GM12878 (cell line): Measurements from ENCODE around the gene PLAAT3. TPM values are rescaled to one million over a fixed set of nuclear protein-coding genes. Genes with fewer than 3 reads are reported as not detected.

Source experiments
- ATAC-seq: fragments of 200-7000 bp; cut with Tn5 transposase; 3 replicates; pipeline ENCODE4 v1.9.1; 2020; ENCODE audit warnings: mild to moderate bottlenecking, moderate library complexity
- BruUV-seq: library from RNA; stranded (reverse); fragments of 400-500 nt; replicated peaks from 2 replicates; lab custom pipeline; 2021; lab: Mats Ljungman, UMichigan
- CTCF ChIA-PET: fragments of 300-600 bp; sonication (Branson Sonifier 250); formaldehyde crosslinking; extraction: SDS; loops from one replicate; lab custom pipeline; 2021; ENCODE audit warnings: inconsistent platforms; lab: Yijun Ruan, JAX
- POLR2A ChIA-PET: fragments of 350-600 bp; formaldehyde crosslinking; extraction: SDS; loops from one replicate; lab custom pipeline; 2021; ENCODE audit warnings: inconsistent platforms; lab: Charles Lee
- RAD21 ChIA-PET: fragments of 300-600 bp; sonication (Branson Sonifier 250); formaldehyde crosslinking; loops from one replicate; lab custom pipeline; 2023; ENCODE audit warnings: antibody characterized with exemption; ENCODE audit not compliant: unreplicated experiment; lab: Charles Lee
- SMC1A ChIA-PET: fragments of 300-600 bp; sonication (Branson Sonifier 250); formaldehyde crosslinking; loops from one replicate; lab custom pipeline; 2023; ENCODE audit not compliant: unreplicated experiment, uncharacterized antibody; lab: Charles Lee
- DNase-seq: peaks from one replicate; pipeline ENCODE4 v3.0.0-alpha.2; 2011; ENCODE audit warnings: low read depth, low spot score
- FAIRE-seq: peaks from 3 replicates; lab custom pipeline; 2011; peaks lifted over from hg19 to GRCh38; lab: Jason Lieb, UNC
- H2AFZ ChIP-seq: 2 replicates; pipeline ENCODE4 v1.6.0; 2011; ENCODE audit warnings: low read depth, low read length, control low read depth; ENCODE audit not compliant: control insufficient read depth
- H3K27ac ChIP-seq: 2 replicates; pipeline ENCODE4 v1.5.1; 2011; ENCODE audit warnings: control low read depth; ENCODE audit not compliant: control insufficient read depth, insufficient read depth
- H3K27me3 ChIP-seq, 2 experiments: replicated peaks in 1 of 2; 2 replicates each; pipeline versions ENCODE4 v1.6.0 to v1.6.1; 2011; ENCODE audit warnings: low read length in 1 of 2; ENCODE audit not compliant: control insufficient read depth in 2 of 2, insufficient read depth in 2 of 2
- H3K36me3 ChIP-seq, 2 experiments: 2 replicates each; pipeline ENCODE4 v1.5.1; 2011; ENCODE audit warnings: low read length in 1 of 2; ENCODE audit not compliant: control insufficient read depth in 2 of 2, insufficient read depth in 2 of 2
- H3K4me1 ChIP-seq: 2 replicates; pipeline ENCODE4 v1.6.1; 2011; ENCODE audit warnings: mild to moderate bottlenecking, low read length, moderate library complexity, mixed read lengths; ENCODE audit not compliant: control insufficient read depth, insufficient read depth
- H3K4me2 ChIP-seq: 2 replicates; pipeline ENCODE4 v1.6.0; 2011; ENCODE audit warnings: control low read depth; ENCODE audit not compliant: control insufficient read depth, insufficient read depth
- H3K4me3 ChIP-seq: fragments of 200-600 bp; sonication (generic); 2 replicates; pipeline ENCODE4 v1.5.1; 2016
- H3K79me2 ChIP-seq: 2 replicates; pipeline ENCODE4 v1.6.0; 2011; ENCODE audit warnings: low read length; ENCODE audit not compliant: control insufficient read depth, insufficient read depth
- H3K9ac ChIP-seq: 2 replicates; pipeline ENCODE4 v1.8.0; 2011; ENCODE audit warnings: low read length, control low read depth, mixed read lengths; ENCODE audit not compliant: control insufficient read depth, insufficient read depth
- H3K9me3 ChIP-seq: replicated peaks from 3 replicates; pipeline ENCODE4 v1.5.1; 2011; ENCODE audit warnings: mild to moderate bottlenecking, low read length; ENCODE audit not compliant: control insufficient read depth, insufficient read depth
- H4K20me1 ChIP-seq: 2 replicates; pipeline ENCODE4 v1.6.0; 2011; ENCODE audit not compliant: control insufficient read depth, insufficient read depth
- ATF7 ChIP-seq: fragments of 450-650 bp; IDR thresholded peaks from 2 replicates; pipeline ENCODE4 v1.6.1; 2016; ENCODE audit warnings: low read depth, mild to moderate bottlenecking
- BCL11A ChIP-seq: IDR thresholded peaks from 2 replicates; pipeline ENCODE4 v1.6.1; 2011; ENCODE audit warnings: low read depth, low read length
- BHLHE40 ChIP-seq, 2 experiments: fragments of 450-650 bp in 1 of 2; IDR thresholded peaks; 2 replicates each; pipeline ENCODE4 v1.6.1; 2011 to 2017; ENCODE audit warnings: low read depth in 2 of 2, borderline replicate concordance in 1 of 2, improper control_type of control experiment in 1 of 2, low read length in 1 of 2, mild to moderate bottlenecking in 1 of 2
- CBX3 ChIP-seq: fragments of 200-600 bp; sonication (generic); IDR thresholded peaks from 2 replicates; pipeline ENCODE4 v1.6.1; 2016; ENCODE audit warnings: low read depth, borderline replicate concordance
- EED ChIP-seq: sonication (generic); IDR thresholded peaks from 2 replicates; pipeline ENCODE4 v1.6.1; 2016; ENCODE audit warnings: antibody characterized with exemption, low read depth
- FOXM1 ChIP-seq: IDR thresholded peaks from 2 replicates; pipeline ENCODE4 v1.6.1; 2012; ENCODE audit warnings: low read depth, mild to moderate bottlenecking, inconsistent platforms, low read length, moderate library complexity
- JUNB ChIP-seq: IDR thresholded peaks from 2 replicates; pipeline ENCODE4 v1.6.1; 2016; ENCODE audit warnings: antibody characterized with exemption, mild to moderate bottlenecking
- JUND ChIP-seq: IDR thresholded peaks from 2 replicates; pipeline ENCODE4 v1.6.1; 2012; ENCODE audit warnings: low read depth, mild to moderate bottlenecking, low read length, improper control_type of control experiment, moderate library complexity
- KLF5 ChIP-seq: fragments of 450-650 bp; IDR thresholded peaks from 2 replicates; pipeline ENCODE4 v1.6.1; 2014; ENCODE audit warnings: mild to moderate bottlenecking; ENCODE audit not compliant: partially characterized antibody
- NBN ChIP-seq: fragments of 450-650 bp; IDR thresholded peaks from 2 replicates; pipeline ENCODE4 v1.6.1; 2016
- PAX5 ChIP-seq: IDR thresholded peaks from 2 replicates; pipeline ENCODE4 v1.6.1; 2011; ENCODE audit warnings: low read depth, low read length, borderline replicate concordance
- SMARCA5 ChIP-seq: fragments of 450-650 bp; IDR thresholded peaks from 2 replicates; pipeline ENCODE4 v1.6.1; 2017; ENCODE audit warnings: mild to moderate bottlenecking
- SP1 ChIP-seq: IDR thresholded peaks from one replicate; pipeline ENCODE4 v1.6.1; 2011; ENCODE audit warnings: low read depth, low read length
- SPI1 ChIP-seq: IDR thresholded peaks from 2 replicates; pipeline ENCODE4 v1.6.1; 2011; ENCODE audit warnings: low read depth, mild to moderate bottlenecking, low read length, moderate library complexity, borderline replicate concordance; ENCODE audit not compliant: insufficient read depth
- SREBF1 ChIP-seq: IDR thresholded peaks from 2 replicates; pipeline ENCODE4 v1.6.1; 2012; ENCODE audit warnings: mild to moderate bottlenecking, low read length
- TCF12 ChIP-seq: IDR thresholded peaks from 2 replicates; pipeline ENCODE4 v1.6.1; 2011; ENCODE audit warnings: low read depth, mild to moderate bottlenecking, low read length
- WRNIP1 ChIP-seq: IDR thresholded peaks from 2 replicates; pipeline ENCODE4 v1.6.1; 2011; ENCODE audit warnings: low read depth, low read length, improper control_type of control experiment, borderline replicate concordance
- YBX1 ChIP-seq: fragments of 450-650 bp; IDR thresholded peaks from 2 replicates; pipeline ENCODE4 v1.6.1; 2016; ENCODE audit warnings: antibody characterized with exemption
- ZBED1 ChIP-seq: IDR thresholded peaks from 2 replicates; pipeline ENCODE4 v1.6.1; 2016; ENCODE audit warnings: borderline replicate concordance
- ZNF24 ChIP-seq: fragments of 450-650 bp; IDR thresholded peaks from 2 replicates; pipeline ENCODE4 v1.6.1; 2017; ENCODE audit warnings: antibody characterized with exemption, mild to moderate bottlenecking
- WGBS: methylation state at CpG from one replicate; pipeline ENCODE4 v1.1.6; 2016; ENCODE audit warnings: low lambda C conversion rate; ENCODE audit not compliant: insufficient replicate concordance, insufficient coverage; ENCODE audit errors: missing lambda C conversion rate; 5-methylcytosine and 5-hydroxymethylcytosine counted together
- in situ Hi-C: fragments of 300-500 bp; cut with MboI; formaldehyde crosslinking; loops from 9 replicates; pipeline ENCODE4 v1.14.3; 2018; ENCODE audit warnings: mixed read lengths
- intact Hi-C: fragments of 100-400 bp; cut with micrococcal nuclease; formaldehyde crosslinking; loops from one replicate; pipeline ENCODE4 v1.14.2; 2022; ENCODE audit not compliant: unreplicated experiment
- polyA plus RNA-seq, 11 experiments: library from polyadenylated mRNA; depleted of rRNA in 4 of 11; unstranded in 6 of 11; stranded (reverse) in 5 of 11; fragments of >200 nt; fragmentation: Nextera tagmentation in 4 of 11; fragmentation: Illumina TruSeq in 1 of 11; extraction: Ambion mirVana in 4 of 11; extraction: Trizol in 1 of 11; gene quantifications; 1 replicate in 1 of 11; 2 replicates in 10 of 11; pipeline versions ENCODE4 v1.2.1 to v1.2.3, GENCODE V29; 2011 to 2016; ENCODE audit warnings: inconsistent platforms in 2 of 11, missing spikeins in 2 of 11, low read depth in 1 of 11
- total RNA-seq, 4 experiments: library from RNA; depleted of rRNA in 3 of 4; stranded (reverse); fragments of >200 nt in 3 of 4; fragmentation: Illumina TruSeq in 1 of 4; extraction: Trizol in 1 of 4; gene quantifications; 2 replicates each; pipeline versions ENCODE4 v1.2.1 to v1.2.3, GENCODE V29; 2013 to 2021
- TF ChIP-seq, protein P1 (sequence below): IDR thresholded peaks from 2 replicates; pipeline ENCODE4 v1.6.1; 2011; ENCODE audit warnings: borderline replicate concordance, low read depth, mild to moderate bottlenecking, moderate library complexity, mixed read lengths, low read length; ENCODE audit not compliant: insufficient read depth; ENCODE audit errors: extremely low read length
- TF ChIP-seq, protein P2 (sequence below): fragments of 450-650 bp; IDR thresholded peaks from 2 replicates; pipeline ENCODE4 v1.6.1; 2017; ENCODE audit warnings: antibody characterized with exemption, mild to moderate bottlenecking, moderate library complexity

PLAAT3 gene
- total and polyA plus RNA-seq, 10 of the 15 experiments (the other 5 are each of a cell fraction or from before 2014, with no cell fraction given): 4.8 to 37.0 (median 14.8) TPM

DNA sequence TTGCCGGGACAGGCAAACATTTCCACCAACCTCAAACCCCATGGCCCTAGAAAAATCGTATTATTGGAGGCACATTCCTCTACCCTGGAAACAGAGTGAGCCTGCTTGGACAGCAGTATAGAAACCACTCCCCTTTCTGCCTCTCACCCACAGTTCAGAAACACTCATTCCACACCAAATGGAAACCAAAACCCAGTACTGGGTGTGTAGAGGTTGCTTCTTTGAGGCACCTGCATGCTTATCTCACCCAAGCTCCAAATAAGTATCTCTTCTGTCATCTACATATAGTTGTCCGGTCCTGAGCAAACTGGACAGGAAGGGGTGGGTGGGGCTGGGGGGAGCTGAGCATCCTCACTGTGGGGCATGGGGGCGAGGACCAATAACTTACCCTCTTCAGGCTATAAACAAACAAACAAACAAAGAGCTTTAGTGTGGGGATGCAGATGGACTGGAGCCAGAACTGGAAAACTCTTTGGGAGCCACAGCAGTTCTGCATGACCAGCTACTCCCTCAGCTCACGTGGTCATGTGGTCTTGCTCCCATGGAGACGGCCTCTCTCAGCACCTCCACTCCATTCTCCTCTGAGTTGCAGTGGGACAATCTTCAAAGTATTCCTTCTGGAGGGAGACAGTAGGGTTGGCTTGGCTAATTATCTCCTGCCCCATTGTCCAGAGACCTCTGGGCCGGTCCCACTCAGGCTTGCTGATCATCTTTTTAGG, 50.0 kb downstream of the PLAAT3 start:
- POLR2A ChIA-PET: interaction anchor here (0.7 to 1.3 kb wide), 4 partner anchors 10 to 810 kb away, joined by 3 to 5 read pairs (median 3); partner anchors contain the start of gene ZBTB3
- intact Hi-C loops: no loop called here
- TF ChIP-seq KLF5 (no peak), CBX3 (no peak), ATF7 (0 out of 2 replicates have a peak, but pooled peaks have one; percentile 11), SMARCA5 (no peak), JUNB (peak; percentile 53; the same call in 1 of the 2 replicates), FOXM1 (no peak), BCL11A (no peak), ZBED1 (0 out of 2 replicates have a peak, but pooled peaks have one; percentile 30), NBN (no peak), SP1 (peak; percentile 43), BHLHE40 (IDR thresholded peaks at IDR 0.05; ENCODE audit: borderline replicate concordance in 1 of 2, low read depth in 2 of 2, low read length in 1 of 2) (peak; percentile 59; a peak in 2 of 4 replicates), YBX1 (no peak), SPI1 (no peak), SREBF1 (no peak), PAX5 (0 out of 2 replicates have a peak, but pooled peaks have one; percentile 9), EED (peak; percentile 53; the same call in 1 of the 2 replicates), WRNIP1 (no peak), JUND (peak; percentile 53; the same call in 1 of the 2 replicates), ZNF24 (0 out of 2 replicates have a peak, but pooled peaks have one; percentile 10), TCF12 (0 out of 2 replicates have a peak, but pooled peaks have one; percentile 22)
- TF ChIP-seq, protein P1, sequence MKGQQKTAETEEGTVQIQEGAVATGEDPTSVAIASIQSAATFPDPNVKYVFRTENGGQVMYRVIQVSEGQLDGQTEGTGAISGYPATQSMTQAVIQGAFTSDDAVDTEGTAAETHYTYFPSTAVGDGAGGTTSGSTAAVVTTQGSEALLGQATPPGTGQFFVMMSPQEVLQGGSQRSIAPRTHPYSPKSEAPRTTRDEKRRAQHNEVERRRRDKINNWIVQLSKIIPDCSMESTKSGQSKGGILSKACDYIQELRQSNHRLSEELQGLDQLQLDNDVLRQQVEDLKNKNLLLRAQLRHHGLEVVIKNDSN: peak; percentile 48
- TF ChIP-seq, protein P2, sequence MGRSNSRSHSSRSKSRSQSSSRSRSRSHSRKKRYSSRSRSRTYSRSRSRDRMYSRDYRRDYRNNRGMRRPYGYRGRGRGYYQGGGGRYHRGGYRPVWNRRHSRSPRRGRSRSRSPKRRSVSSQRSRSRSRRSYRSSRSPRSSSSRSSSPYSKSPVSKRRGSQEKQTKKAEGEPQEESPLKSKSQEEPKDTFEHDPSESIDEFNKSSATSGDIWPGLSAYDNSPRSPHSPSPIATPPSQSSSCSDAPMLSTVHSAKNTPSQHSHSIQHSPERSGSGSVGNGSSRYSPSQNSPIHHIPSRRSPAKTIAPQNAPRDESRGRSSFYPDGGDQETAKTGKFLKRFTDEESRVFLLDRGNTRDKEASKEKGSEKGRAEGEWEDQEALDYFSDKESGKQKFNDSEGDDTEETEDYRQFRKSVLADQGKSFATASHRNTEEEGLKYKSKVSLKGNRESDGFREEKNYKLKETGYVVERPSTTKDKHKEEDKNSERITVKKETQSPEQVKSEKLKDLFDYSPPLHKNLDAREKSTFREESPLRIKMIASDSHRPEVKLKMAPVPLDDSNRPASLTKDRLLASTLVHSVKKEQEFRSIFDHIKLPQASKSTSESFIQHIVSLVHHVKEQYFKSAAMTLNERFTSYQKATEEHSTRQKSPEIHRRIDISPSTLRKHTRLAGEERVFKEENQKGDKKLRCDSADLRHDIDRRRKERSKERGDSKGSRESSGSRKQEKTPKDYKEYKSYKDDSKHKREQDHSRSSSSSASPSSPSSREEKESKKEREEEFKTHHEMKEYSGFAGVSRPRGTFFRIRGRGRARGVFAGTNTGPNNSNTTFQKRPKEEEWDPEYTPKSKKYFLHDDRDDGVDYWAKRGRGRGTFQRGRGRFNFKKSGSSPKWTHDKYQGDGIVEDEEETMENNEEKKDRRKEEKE: no peak

More for the DNA sequence above, 50.0 kb downstream of the PLAAT3 start:
- BruUV-seq: no TSS peak
- DNase-seq (peak; percentile 69), ATAC-seq (peak; percentile 82), FAIRE-seq (peak; percentile 82)
- 18% methylated on average over 7 of the region's 7 CpGs for WGBS
- Histone ChIP-seq H3K27ac (peak overlapping the region; percentile 73), H3K27me3 (no peaks in the 10 kb centered on the region), H4K20me1 (no peaks in the 10 kb centered on the region), H3K79me2 (no peaks in the 10 kb centered on the region), H2AFZ (peak overlapping the region; percentile 62), H3K9ac (no peak overlapping the region; the same call in 1 of the 2 replicates), H3K4me2 (peak overlapping the region; percentile 95), H3K4me1 (peaks cover 48% of the 10 kb centered on the region), H3K36me3 (no peaks in the 10 kb centered on the region), H3K9me3 (no peaks in the 10 kb centered on the region), H3K4me3 (peak overlapping the region; percentile 3; the same call in 1 of the 2 replicates)
- SMC1A ChIA-PET: interaction anchor here (0.6 to 1.8 kb wide), 4 partner anchors 9 to 85 kb away, joined by 3 to 8 read pairs (median 4); partner anchors contain the start of gene PLAAT4
- CTCF ChIA-PET: interaction anchor here (0.6 to 3.7 kb wide), 6 partner anchors 9 to 627 kb away, joined by 3 to 12 read pairs (median 4); no protein-coding TSS in a partner anchor
- in situ Hi-C loops: no loop called here
- RAD21 ChIA-PET: interaction anchor here (0.5 to 3.9 kb wide), 3 partner anchors 27 to 84 kb away, joined by 3 to 16 read pairs (median 7); partner anchors contain the start of gene PLAAT4
